ENCODE data around the gene SF3A2.
A peak's percentile ranks its signal among the peaks of the same experiment; 100 is the strongest.

Gene SF3A2

DNA sequence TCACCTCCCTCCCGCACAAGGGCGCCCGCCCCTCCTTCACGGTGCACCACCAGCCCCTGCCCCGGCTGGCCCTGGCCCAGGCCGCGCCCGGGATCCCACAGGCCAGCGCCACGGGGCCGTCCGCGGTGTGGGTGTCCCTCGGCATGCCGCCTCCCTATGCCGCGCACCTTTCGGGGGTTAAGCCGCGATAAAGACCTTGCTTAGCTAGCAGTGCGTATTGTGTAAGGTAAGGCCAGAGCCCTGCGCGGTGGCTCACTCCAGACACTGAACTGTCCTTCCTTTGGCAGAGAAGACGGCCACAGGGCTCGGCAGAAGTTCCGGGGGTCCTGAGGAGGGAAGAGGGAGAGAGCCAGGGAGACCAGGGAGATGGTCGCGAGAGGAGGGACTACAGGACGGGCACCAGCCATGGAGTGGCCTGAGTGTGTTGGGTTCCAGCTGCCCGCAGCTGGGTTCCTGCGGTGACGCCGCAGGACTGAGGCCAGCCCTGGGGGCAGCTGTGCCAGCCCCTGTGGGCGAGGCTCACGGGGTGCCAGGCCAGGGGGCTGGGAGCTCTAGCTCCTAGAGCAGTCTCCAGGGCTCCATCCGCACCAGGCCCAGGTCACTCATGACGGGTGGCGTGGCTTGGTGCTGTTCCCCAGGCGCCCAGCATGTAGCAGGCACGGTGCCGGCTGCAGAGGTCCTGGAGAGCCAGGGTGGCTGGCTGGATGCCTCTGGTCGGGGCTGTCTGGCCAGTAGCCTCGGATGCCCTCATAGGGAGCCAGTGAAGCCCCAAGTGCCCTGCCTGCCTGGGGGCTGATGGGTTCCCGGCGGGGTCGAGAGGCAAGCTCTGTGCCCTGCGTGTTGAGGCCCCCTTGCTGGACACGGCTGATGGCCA is 8.2 kb upstream of the SF3A2 start:
- DNase-seq, result no peak

- no peak for DNase-seq
These were observed 7.3 kb upstream of the SF3A2 start for GRCh38 chr19:2229103-2230032.

DNA sequence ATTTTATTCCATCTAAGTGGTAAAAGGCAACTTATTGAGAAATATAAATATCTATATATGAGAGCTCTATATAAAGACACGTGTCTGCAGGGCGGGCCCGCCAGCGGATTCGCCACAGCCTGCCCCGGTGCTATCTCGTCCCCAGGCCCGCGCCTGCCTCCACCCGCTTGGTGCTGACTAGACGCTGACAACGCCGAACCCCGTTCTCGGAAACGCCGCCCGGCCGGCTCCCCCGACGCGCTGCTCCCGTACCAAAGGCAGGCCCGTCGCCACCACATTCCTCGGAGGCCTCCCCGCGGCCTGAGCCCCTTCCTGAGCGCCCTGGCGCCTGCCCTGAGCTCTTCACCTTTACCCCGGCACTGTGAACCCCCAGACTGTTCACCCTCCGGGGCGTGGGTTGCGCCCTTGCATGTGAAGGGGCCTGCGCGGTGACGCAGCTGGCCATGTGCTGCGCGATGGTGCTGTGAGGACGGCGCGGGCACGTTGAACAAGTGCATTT is 6.5 kb upstream of the SF3A2 start:
- no peak for DNase-seq

DNA sequence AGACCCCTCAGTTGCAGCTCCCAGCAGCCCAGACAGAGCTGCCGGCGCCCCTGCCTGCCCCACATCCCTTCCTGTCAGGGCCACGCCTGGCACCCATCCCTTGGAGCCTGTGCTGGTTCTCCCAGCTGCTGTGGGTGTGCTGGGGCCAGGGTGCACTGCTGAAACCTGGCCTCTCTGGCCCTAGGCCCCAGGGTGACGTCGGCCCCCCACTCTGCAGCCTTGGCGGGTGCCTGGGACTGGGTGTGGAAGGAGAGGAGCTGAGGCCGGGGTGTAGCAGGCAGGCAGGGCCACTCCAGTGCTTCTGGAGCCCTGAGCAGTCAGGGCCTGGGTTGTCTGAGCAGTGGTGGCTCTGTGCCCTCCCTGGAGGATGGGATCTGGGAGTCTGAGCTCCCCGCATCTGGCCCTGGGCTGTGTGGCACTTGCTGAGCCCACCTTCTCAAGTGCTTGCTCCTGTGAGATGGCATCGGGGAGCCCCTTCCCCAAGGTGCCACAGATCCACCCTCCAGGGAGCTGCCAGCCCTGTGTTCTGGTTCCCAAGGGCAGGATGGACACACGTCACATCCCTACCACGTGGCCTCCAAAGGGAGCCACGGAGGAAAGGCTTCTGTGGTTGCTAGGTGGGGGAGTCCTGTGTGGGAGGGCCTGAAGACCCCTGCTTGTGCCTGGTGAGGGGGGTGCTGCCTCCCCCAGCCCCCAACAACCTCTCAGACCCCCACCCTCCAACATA is 5.7 kb upstream of the SF3A2 start:
- no peak for DNase-seq

DNA sequence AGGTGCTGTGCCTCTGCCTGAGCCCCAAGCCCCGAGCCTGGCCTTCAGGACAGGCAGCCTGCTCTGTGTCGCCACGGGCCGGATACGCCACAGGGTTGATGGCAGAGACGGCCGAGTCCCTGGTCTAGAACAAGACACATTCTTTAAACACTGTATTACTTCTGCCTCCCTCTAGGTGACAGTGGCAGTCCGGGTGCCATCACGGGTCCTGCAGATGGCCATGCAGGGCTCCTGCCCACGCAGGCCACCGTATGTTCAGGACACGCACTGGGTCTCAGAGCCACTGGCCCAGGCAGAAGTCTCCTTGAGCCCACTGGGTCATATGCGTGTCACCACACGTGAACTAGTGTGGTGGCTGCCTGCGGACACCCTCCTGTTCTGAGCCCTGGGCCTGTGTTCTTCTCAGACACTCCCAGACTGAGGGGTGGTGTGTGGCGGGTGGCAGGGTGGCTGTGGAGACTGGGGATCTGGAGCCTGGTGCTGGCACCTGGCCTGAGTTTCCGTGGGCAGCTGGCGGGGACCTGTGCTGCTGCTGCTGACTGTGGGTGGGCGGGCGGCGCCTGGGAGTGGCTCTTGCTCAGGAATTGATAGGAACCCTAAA is 4.9 kb upstream of the SF3A2 start:
- no peak for DNase-seq

GRCh38 chr19:2232286-2233151 is 4.1 kb upstream of the SF3A2 start:
- no peak for DNase-seq

- no peak for DNase-seq
These were observed 2.9 kb upstream of the SF3A2 start for GRCh38 chr19:2233601-2234280.

DNA sequence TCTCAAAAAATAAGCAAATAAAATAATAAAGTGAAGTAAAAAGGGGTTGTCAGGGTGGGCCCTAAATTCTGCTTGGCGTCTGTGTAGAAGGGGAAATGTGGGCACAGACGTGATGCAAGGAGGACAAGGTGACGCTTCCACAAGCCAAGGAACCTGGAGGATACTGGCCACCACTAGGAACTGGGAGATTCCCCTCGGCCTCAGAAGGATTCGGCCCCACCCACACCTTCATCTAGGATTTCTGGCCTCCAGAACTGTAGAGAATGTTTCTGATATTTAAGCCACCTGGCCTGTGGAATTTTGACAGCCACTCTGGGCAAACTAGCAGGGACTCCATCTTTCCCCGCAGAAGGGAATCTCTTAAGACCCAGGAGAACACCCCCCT is 1.6 kb upstream of the SF3A2 start:
- DNase-seq, result no peak

- DNase-seq, result no peak
These were observed 1.1 kb upstream of the SF3A2 start for GRCh38 chr19:2235381-2236063.

DNA sequence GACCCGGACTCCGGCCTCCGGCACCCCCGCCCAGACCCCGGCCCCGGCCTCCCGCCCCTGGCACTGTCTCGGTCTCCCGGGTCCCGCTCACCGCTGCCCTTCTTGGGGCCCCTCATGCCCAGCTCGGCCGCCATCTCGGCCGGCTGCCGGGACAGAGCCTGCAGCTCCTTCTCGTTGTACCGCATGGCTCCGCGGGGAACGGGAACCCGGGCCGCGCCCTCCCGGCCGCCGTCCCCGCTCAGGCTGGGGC is 635 bp upstream of the SF3A2 start:
- no peak for DNase-seq

GRCh38 chr19:2237051-2237868 is 636 bp downstream of the SF3A2 start:
- no peak for DNase-seq

DNA sequence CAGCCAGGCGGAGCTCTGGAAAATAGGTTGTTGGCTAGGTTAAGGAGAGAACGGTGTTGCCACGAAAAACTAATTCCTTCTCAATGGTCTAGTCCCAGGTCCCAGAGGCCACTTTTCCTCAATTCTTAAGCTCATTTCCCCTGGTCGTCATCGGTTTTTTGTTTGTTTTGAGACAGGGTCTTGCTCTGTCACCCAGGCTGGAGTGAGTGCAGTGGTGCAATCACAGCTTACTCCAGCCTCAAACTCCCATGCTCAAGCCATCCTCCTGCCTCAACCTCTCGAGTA is 1.2 kb downstream of the SF3A2 start:
- DNase-seq, result no peak

DNA sequence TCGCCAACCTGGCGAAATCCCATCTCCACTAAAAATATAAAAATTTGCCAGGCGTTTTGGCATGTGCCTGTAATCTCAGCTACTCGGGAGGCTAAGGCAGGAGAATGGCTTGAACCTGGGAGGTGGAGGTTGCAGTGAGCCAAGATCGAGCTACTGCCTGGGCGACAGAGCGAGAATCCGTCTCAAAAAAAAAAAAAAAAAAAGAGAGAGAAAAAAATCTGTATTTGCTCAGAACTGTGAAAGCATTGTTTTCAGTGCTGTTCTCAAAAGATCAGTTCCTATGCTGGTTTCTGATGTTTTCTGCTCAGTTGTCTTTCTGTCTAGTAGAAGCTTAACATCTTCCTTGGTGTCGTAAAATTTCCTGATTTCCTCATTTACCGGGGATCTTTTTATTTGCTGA is 2.5 kb downstream of the SF3A2 start:
- DNase-seq, result no peak

GRCh38 chr19:2239771-2240770 is 3.4 kb downstream of the SF3A2 start:
- DNase-seq, result peak; percentile 44

GRCh38 chr19:2240881-2241760 is 4.5 kb downstream of the SF3A2 start:
- DNase-seq, result no peak

- DNase-seq, result no peak
These were observed 5.5 kb downstream of the SF3A2 start for GRCh38 chr19:2242092-2242537.

DNA sequence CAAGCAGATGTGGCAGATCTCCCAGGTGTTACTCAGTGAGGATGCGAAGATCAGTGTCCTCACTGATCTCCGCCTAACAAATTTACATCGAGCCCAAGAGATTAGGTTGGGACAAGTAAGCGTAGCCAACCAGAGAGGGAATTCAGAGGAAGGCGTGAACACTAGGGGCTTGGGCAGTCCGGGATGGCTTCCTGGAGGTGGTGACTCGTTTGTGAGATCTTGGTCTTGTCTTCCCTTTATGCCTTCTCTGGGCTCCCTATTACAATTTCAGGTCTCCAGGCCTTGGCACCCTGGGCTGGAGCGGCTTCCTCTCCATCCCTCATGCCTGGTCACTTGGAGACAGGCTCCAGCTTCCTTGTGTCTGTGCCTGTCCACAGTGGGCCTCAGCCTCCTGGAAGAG is 6.2 kb downstream of the SF3A2 start:
- no peak for DNase-seq
